SK-N-DZ (cell line): ENCODE results near the gene STAM2.

Experiments
- DNase-seq: peaks from one replicate; pipeline ENCODE4 v3.0.0-alpha.2; 2015; ENCODE audit warnings: low spot score
- small RNA-seq, 2 experiments: library from RNA; depleted of rRNA; stranded (forward); fragments of <200 nt; gene quantifications; one replicate each; pipeline ENCODE3, GENCODE V24; 2014

STAM2 gene

DNA sequence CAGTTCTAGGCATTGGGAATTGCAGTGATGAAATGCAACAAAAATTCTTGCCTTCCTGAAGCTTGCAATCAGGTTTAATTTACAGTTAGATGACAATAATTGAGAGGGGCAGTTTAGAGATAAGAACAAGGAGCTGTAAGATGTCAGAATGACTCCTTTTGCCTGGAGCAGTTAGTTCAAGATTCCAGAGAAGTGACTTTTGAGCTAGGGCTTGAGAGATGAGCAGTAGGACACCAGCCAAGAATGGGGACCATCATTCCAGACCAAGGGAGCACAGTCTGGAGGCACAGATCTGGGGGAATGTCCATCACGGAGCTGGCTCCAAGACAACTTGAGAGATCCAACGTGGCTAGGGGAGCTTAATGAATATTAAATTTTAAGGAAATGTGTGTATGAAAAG, 103.6 kb downstream of the STAM2 start:
- peak; percentile 11 for DNase-seq

DNA sequence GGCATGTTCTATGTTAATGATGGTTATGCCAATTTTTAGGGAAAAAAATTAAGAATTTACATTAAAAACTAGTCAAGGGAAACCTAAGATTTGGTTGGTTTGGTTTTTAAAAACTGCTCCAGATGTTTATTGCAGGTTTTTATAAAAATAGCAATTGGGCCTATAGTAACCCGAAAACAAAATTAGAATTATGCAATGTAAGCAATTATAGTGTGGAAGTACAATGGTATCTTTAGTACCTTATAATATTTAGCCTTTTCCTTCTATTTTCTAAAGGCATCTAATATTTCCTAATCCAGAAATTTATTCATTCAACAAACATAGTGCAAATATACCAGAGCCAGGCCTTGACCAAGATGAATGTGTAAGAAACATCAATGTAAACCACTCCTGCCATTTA, 104.0 kb downstream of the STAM2 start:
- no peak for DNase-seq

DNA sequence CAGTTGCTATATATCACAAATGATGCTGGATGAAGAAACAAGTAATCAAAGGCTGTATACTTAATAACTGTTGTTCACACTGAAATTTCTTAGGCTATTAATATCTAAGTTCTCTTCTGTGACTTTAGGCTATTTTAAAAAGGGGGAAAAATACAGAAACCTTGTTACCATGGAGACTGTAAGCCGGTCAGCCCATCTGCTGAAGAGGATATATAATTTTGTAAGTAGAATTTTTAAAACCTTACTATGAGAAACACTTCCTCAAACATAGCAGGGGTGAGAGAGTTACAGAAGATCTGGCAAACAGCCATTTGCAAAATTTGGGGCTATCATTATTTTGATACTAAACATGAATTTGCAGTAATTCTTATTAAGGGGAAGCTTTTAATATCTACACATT, 104.5 kb downstream of the STAM2 start:
- DNase-seq, result no peak

DNA sequence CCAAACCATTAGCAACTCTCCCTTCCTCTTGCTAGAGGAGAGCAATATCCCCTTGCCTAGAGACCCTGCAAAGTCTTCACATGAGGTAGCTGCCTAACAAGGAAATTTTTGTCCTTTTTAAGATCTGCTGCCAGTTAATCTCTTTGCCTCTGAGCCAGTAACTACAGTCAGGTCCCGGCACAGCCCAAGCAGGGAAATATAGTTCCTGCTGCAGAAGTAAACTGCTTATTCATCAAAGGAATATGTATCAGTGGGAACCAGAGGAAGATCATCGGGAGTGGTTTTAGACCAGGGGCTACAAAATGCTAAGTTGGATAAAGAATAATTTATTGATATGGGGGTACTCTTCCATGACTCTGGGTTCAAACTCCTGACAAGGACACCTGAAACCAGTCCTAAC, 107.3 kb downstream of the STAM2 start:
- no peak for DNase-seq

DNA sequence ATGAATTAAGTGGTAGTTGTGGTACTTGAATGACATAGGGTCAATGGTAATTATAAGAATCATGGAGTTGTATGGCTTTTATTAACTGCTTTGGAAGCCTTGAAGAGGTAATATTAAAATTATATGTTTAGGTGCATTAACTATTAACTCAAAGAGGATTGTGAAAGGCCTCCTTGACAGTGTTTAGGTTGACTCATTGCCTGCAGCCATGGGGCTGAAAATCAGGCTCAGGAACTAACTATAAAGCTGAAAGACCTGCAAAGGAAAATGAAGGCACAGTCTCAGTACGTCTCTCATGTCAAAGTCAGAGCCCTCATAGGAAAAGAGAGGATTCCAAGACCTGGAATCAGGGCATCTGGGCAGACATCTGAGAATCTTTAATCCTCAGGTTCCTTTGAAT, 107.7 kb downstream of the STAM2 start:
- DNase-seq, result no peak

Small RNAs within 50 kb of the gene (small RNA-seq; reads per million reads assigned to genes)
- 0 reads per million in 2 experiments for gene RPL30P2
